WERI-Rb-1 (cell line): ENCODE data around the gene ZNF205.

Experiments
- DNase-seq: peaks from one replicate; pipeline ENCODE4 v3.0.0-alpha.2; 2020
- H3K27ac ChIP-seq: fragments of 250-450 bp; sonication (Bioruptor Pico); 2 replicates; pipeline ENCODE4 v1.5.1; 2020; ENCODE audit warnings: mild to moderate bottlenecking, moderate library complexity
- H3K27me3 ChIP-seq: fragments of 250-450 bp; sonication (Bioruptor Pico); 2 replicates; pipeline ENCODE4 v1.5.1; 2021; ENCODE audit warnings: mild to moderate bottlenecking, low read depth, moderate library complexity; ENCODE audit not compliant: insufficient read depth, severe bottlenecking
- H3K36me3 ChIP-seq: fragments of 250-450 bp; sonication (Bioruptor Pico); 2 replicates; pipeline ENCODE4 v1.5.1; 2020; ENCODE audit warnings: mild to moderate bottlenecking, moderate library complexity
- H3K4me3 ChIP-seq: 2 replicates; pipeline ENCODE4 v1.5.1; 2011; ENCODE audit warnings: low read depth, mild to moderate bottlenecking, control low read depth, low read length
- H3K9me3 ChIP-seq: fragments of 250-450 bp; sonication (Bioruptor Pico); 2 replicates; pipeline ENCODE4 v1.5.1; 2021; ENCODE audit warnings: mild to moderate bottlenecking, moderate library complexity; ENCODE audit not compliant: severe bottlenecking
- TF ChIP-seq, protein P1 (sequence below): IDR thresholded peaks from 2 replicates; pipeline ENCODE4 v1.5.1; 2011; ENCODE audit warnings: low read depth, mild to moderate bottlenecking, control low read depth, inconsistent platforms, low read length

ZNF205 gene

DNA sequence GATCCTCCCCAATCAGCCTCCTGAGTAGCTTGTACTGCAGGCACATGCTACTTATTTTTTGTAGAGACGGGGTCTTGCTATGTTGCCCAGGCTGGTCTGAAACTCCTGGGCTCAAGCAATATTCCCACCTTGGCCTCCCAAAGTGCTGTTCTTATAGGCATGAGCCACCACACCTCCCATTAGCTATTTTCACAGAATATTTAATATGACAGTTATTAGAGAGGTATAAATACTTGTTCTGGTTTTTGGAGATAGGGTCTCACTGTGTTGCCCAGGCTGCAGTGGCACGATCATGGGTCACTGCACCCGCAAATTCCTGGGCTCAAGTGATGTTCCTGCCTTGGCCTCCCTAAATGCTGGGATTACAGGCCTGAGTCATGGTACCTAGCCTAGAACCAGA, 43.6 kb downstream of the ZNF205 start:
- Histone ChIP-seq H3K4me3 (no peak overlapping the region), H3K36me3 (no peaks in the 10 kb centered on the region), H3K27ac (no peak overlapping the region), H3K9me3 (no peaks in the 10 kb centered on the region), H3K27me3 (peaks cover 2% of the 10 kb centered on the region)
- TF ChIP-seq, protein P1, sequence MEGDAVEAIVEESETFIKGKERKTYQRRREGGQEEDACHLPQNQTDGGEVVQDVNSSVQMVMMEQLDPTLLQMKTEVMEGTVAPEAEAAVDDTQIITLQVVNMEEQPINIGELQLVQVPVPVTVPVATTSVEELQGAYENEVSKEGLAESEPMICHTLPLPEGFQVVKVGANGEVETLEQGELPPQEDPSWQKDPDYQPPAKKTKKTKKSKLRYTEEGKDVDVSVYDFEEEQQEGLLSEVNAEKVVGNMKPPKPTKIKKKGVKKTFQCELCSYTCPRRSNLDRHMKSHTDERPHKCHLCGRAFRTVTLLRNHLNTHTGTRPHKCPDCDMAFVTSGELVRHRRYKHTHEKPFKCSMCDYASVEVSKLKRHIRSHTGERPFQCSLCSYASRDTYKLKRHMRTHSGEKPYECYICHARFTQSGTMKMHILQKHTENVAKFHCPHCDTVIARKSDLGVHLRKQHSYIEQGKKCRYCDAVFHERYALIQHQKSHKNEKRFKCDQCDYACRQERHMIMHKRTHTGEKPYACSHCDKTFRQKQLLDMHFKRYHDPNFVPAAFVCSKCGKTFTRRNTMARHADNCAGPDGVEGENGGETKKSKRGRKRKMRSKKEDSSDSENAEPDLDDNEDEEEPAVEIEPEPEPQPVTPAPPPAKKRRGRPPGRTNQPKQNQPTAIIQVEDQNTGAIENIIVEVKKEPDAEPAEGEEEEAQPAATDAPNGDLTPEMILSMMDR = no peak
- no peak for DNase-seq

DNA sequence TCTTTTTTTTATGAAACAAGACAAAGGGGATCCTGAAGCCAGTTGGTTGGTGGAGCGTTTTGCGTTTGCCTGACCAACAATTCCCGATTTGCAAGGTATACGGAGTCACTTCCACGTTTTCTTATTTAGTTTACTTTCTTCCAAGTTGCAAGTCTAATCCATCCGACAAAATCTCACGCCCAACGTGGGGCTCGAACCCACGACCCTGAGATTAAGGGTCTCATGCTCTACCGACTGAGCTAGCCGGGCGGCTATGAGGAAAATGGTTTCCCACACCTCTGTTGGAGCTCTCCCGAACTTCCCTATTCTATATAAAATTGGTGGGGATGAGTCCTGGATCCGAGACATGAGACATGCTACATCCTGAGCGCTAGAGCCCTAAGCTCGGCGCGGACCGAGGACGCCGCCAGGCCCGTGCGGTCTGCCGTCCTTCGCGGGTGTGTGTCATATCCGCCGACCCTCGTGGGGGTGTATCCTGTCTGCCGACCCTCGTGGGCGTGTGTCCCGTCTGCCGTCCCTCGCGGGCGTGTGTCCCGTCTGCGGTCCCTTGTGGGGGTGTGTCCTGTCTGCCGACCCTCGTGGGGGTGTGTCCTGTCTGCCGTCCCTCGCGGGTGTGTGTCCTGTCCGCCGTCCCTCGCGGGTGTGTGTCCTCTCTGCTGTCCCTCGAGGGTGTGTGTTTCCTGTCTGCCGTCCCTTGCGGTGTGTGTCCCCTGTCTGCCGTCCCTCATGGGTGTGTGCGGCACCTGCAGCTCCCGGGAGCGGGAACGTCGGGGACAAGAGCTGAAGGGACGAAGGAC, 45.0 kb downstream of the ZNF205 start:
- peak; percentile 75 for DNase-seq
- TF ChIP-seq, protein P1 = no peak
- Histone ChIP-seq H3K27me3 (peaks cover 2% of the 10 kb centered on the region), H3K4me3 (peak overlapping the region; percentile 62), H3K27ac (no peak overlapping the region), H3K9me3 (no peaks in the 10 kb centered on the region), H3K36me3 (no peaks in the 10 kb centered on the region)

GRCh38 chr16:3158026-3158509, 45.7 kb downstream of the ZNF205 start:
- Histone ChIP-seq H3K27ac (no peak overlapping the region), H3K9me3 (no peaks in the 10 kb centered on the region), H3K27me3 (peaks cover 2% of the 10 kb centered on the region), H3K4me3 (peak overlapping the region; percentile 62), H3K36me3 (no peaks in the 10 kb centered on the region)
- TF ChIP-seq, protein P1 = no peak
- DNase-seq = no peak

- Histone ChIP-seq H3K36me3 (no peaks in the 10 kb centered on the region), H3K27me3 (peaks cover 2% of the 10 kb centered on the region), H3K4me3 (peak overlapping the region; percentile 62), H3K9me3 (no peaks in the 10 kb centered on the region), H3K27ac (no peak overlapping the region)
- TF ChIP-seq, protein P1 = no peak
- peak; percentile 78 for DNase-seq
Measured at GRCh38 chr16:3158510-3159314, 46.3 kb downstream of the ZNF205 start.

GRCh38 chr16:3161235-3162018, 49.0 kb downstream of the ZNF205 start:
- TF ChIP-seq, protein P1 = no peak
- no peaks in the 10 kb centered on the region for H3K9me3 ChIP-seq
- no peaks in the 10 kb centered on the region for H3K36me3 ChIP-seq
- DNase-seq = no peak
- peaks cover 2% of the 10 kb centered on the region for H3K27me3 ChIP-seq
- no peak overlapping the region for H3K27ac ChIP-seq
- H3K4me3 ChIP-seq = no peak overlapping the region
